HG02759 (cell line): ENCODE measurements around the gene TRPM5.

ENCODE experiments used
- ATAC-seq: cut with Tn5 transposase; IDR thresholded peaks from one replicate; pipeline ENCODE4 v1.9.1; 2021; ENCODE audit warnings: mild to moderate bottlenecking, moderate library complexity; ENCODE audit not compliant: unreplicated experiment

TRPM5 gene

DNA sequence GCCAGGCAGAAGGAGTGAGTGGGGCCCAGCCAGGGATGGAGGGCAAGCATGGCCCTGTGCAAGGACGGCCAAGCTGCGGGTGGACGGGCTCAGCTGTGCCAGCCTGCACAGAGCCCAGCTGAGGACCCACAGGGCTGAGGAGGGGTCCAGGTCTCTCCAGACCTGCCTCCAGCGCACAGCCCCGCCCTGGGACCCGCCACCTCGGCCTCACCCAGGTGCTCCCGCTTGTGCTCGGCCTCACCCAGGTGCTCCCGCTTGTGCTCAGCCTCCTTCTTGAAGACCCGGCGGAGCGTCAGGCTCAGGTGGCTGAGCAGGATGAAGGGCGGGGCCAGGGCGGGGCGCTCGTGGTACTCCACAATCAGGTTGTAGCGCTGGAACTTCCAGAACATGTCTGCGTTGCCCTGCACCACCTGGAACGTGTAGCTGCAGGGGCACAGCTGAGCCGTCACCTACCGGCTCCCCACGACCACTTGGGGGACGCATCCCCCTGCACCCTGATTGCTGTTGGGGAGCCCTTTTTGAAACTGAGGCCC lies 37.4 kb downstream of the TRPM5 start:
- ATAC-seq = no peak

DNA sequence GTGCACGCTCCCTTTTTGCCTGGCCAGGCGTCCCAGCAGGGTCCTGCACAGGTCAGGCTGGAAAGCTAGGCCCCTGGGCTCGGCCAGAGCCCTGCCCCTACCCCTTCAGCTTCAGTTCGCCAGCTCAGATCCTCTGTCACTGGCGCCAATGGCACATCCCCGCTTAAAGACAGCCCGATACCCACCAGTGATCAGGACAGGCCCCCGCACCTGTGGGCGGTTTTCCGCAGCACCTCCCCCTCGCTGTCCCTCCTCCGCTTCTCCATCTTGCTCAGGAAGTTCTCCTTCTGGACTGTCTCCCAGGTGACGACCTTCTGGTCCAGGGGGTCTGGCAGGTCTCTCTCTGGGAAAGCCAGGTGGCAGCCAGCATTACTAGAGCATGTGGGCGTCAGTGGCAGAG lies 37.9 kb downstream of the TRPM5 start:
- ATAC-seq = no peak

DNA sequence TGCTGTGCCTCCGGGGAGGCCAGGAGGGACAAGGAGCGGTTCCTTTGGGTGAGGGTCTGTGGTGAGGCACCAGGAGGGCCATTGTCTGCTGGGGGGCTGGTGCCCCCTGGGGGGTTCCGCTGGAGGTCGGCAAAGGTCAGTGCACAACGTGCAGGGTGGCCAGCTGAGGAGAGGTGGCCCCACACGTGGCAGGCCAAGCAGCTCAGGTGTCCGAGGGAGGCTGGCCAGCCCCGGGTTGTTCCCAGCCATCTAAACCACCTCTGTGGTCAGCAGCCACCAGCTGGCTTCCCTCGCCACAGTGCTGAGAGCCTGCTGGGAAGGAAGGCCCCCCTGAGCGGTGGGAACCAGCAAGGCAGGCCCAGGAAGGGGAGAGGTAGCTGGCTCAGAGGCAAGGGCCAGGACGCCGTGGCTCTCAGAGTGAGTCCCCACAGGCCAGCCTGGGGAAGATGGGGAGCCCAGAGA lies 39.5 kb downstream of the TRPM5 start:
- ATAC-seq = no peak

DNA sequence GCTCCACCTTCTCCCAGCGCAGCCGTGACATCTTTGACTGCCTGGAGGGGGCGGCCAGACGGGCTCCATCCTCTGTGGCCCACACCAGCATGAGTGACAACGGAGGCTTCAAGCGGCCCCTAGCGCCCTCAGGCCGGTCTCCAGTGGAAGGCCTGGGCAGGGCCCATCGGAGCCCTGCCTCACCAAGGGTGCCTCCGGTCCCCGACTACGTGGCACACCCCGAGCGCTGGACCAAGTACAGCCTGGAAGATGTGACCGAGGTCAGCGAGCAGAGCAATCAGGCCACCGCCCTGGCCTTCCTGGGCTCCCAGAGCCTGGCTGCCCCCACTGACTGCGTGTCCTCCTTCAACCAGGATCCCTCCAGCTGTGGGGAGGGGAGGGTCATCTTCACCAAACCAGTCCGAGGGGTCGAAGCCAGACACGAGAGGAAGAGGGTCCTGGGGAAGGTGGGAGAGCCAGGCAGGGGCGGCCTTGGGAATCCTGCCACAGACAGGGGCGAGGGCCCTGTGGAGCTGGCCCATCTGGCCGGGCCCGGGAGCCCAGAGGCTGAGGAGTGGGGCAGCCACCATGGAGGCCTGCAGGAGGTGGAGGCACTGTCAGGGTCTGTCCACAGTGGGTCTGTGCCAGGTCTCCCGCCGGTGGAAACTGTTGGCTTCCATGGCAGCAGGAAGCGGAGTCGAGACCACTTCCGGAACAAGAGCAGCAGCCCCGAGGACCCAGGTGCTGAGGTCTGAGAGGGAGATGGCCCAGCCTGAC lies 41.2 kb downstream of the TRPM5 start:
- ATAC-seq = no peak

DNA sequence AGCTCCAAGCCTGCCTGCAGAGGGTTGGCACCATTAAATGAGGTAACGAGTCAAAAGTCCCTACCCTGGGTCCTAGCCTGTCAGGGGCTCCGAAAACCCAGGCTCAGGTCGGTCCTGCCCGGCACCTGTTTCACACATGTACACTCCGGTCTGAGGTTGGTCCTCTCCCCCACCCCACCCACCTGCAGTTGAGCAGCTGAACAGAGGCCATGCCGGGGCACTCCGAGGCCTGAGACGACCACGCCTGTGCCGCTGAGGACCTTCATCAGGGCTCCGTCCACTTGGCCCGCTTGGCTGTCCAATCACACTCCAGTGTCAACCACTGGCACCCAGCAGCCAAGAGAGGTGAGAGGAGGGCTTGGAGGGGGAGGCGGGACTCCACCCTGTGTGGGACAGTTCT lies 42.2 kb downstream of the TRPM5 start:
- no peak for ATAC-seq

DNA sequence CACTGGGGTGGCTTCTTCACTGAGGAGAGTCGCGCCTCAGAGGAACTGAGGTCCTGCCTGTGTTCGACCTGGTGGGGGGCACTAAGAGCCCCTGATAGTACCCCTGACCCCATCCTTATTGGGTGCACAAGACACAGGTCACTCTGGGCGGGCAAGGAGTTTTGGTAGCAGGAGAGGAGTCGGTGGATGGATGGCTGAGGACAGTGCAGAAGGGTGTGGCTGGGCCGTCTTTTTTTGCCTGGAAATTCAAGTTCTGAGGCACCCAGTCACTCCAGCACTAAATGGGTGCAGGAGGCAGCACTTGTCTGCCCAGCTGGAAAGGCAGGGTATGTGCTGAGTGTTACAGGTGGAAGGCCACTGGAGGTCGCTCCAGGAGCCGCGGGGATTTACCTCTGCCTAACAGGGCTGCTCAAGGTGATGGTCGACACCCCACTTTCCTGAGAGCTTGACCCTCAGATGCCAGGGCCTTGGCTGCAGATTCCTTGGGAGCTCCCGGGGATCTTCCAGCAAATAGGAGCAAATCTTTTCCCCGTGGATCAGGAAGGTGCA lies 42.8 kb downstream of the TRPM5 start:
- no peak for ATAC-seq

DNA sequence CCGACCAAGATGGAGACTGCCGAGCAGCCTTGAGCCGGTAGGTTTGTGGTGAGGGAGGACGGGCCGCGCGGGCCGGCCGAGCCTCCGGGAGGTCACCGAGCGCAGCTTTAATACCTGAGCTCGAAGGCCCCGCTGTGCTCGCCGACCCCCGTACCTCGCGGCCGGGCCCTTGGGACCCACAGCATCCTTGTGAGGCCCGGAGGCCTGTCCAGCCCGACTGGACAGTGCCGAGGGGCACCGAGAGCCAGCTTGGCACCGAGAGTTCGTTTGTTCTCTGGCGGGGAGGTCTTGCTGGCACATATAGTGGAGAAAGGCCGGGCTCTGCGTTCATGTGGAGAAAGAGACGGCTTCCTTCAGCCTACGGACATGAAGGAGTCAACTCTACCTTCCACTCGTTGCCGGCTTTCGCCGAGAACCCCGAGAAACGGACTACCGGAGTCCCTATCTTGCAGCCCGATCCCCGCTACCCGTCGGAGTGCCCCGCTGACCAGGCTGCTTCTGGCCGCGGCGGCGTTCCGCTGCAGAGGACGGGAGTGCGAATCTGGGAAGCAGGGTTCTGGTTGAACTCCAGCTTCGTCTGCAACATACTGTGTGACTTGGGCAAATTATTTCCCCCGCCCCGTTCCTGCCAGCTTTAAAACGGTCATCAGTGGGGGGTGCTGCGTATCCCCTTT lies 43.4 kb downstream of the TRPM5 start:
- no peak for ATAC-seq

DNA sequence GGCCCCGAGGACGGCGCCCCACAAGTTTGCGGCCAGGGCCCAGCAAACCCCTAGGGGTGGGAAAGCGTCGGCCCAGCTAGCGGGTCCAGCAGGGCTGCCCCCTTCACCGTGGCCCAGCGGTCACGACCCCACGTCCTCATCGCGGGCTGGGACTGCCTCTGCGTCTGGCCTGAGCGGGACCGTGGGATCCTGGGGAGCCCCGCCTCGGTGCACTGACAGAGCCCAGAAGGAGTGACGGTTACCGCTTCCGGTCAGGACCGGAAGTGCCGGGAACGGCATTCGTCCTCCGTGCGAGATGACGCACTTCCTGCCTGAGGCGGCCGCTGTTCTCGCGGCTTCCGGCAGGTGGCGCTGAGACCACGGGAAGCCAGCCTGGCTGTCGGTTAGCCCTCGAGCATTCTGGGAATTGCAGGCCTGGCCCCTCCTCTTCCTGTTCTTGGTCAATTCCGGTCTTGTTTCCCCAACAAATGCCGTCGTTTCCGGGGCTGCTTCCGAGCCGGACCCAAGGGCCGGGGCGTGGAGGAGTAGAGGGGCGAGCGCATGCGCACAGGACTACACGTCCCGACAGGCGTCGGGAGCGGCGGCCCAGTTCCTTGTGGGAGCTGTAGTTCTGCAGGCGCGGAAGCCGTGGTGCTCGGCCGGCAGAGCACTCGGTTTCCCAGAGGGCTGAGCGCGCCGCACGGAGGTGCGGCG lies 44.1 kb downstream of the TRPM5 start, which contains the start of gene TSSC4:
Gene TSSC4 (plus strand): TSS at position 682 of the 693 bp plus-strand sequence. CDS start 1,884 bp downstream, outside the sequence.
- ATAC-seq = peak; percentile 87

DNA sequence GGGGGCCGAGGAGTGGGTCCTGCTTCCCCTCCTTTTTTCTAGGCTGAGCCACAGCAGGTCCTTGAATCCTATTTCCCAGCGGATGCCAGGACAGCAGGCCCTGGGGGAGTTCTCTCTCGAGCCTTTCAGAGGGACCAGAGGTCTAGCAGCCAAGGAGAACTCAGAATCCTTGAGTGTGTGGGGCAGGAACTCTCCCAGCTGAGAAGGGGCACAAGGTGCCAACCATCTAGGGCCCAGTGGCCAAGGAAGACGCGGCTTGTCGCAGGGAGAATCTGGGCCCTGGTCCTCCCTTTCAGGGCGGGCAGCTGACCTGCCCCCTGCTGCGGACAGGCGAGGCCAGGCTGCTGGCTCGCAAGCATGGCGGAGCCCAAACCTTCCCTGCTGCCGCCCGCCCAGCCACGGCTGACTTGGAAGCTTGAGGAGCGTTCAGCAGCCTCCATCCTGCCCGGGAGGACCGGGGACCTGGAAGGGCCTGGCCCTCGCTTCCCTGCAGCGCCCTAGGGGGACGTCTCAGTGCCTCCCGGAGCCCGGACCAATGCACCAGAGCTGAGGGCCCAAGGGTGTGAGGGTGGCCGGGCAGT lies 44.7 kb downstream of the TRPM5 start:
- ATAC-seq = peak; percentile 0

DNA sequence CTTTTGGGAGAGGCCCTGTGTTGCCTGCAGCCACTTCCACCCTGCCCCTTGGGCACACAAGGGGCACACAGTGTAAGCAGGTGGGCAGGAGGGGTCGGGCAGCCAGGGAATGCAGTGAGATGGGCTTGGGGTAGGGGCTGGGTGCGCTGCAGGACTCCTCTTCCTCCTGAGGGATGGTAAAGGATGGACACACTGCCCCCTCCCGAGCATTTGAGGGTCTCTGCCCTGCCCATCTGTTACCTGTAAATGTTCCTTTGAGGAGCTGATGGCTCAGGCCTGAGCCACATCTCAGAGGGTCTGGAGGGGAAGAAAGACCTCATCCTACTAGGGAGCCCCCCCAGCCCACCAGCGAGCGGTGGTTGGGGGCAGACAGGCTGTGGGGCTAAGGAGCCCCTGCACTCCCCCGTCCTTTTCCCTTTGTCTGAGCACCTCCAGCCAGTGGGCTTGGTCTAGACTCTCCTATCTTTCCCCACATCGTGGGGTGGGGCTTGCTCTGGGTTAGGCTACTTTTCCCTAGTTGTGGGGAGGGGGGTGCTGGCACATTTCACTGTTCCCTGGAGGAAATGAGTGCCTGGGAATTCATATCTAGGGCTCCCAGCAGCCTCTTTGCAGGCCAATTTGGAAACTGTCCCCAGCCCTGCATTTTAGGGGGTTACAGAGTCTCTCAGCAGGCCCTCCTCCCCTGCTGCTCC lies 45.5 kb downstream of the TRPM5 start:
- no peak for ATAC-seq

DNA sequence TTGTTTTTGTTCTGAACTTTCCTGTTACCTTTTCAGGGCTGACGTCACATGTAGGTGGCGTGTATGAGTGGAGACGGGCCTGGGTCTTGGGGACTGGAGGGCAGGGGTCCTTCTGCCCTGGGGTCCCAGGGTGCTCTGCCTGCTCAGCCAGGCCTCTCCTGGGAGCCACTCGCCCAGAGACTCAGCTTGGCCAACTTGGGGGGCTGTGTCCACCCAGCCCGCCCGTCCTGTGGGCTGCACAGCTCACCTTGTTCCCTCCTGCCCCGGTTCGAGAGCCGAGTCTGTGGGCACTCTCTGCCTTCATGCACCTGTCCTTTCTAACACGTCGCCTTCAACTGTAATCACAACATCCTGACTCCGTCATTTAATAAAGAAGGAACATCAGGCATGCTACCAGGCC lies 47.3 kb downstream of the TRPM5 start:
- ATAC-seq = no peak

DNA sequence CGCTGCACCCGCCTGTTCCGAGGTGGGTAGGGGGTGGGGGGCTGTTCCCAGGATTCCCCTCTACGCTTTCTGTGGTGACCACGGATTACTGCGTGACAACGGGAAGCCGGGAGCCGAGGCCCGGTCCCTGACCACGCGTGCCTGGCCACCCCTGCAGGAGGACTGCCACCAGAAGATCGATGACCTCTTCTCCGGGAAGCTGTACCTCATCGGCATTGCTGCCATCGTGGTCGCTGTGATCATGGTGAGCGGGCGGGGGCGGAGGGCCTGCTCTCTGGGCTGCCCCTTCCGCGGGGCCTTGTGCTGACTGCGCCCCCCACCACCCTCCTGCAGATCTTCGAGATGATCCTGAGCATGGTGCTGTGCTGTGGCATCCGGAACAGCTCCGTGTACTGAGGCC lies 47.8 kb downstream of the TRPM5 start:
- no peak for ATAC-seq

DNA sequence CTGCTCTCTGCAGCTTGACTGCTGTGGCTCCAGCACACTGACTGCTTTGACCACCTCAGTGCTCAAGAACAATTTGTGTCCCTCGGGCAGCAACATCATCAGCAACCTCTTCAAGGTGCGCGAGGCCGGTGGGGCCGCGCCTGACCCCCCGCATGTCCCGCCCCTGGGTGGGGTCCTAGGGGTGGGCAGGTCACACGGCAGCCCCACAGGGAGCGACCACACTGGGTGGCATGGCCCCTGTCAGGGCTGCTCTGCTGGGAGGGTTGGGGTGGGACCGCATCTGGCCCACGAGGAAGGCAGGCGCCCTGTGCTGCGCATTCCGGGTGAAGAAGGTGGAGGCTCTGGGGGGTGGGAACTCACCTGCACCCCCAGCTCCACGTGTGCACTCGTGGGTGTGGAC lies 48.5 kb downstream of the TRPM5 start:
- ATAC-seq = no peak

DNA sequence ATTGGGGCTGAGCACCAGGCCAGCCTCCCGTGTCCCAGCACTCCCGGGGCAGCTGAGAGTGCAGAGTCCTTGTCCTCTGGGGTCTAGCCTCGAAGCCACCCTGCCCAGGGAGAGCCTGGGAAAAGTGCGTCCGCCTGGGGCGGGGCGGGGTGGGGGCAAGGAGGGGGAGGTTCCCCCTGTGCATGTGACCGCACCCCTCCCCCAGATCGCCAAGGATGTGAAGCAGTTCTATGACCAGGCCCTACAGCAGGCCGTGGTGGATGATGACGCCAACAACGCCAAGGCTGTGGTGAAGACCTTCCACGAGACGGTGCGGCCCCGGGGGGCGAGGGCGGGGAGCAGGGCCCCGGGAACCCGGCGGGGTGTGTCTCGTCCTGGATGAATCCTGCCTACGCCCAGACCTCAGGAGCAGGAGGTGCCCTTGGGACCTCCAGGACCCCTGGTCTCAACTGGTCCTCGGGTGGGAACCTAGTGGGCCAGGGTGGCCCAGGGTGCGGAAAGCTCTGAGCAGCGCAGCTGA lies 49.0 kb downstream of the TRPM5 start:
- ATAC-seq = no peak

DNA sequence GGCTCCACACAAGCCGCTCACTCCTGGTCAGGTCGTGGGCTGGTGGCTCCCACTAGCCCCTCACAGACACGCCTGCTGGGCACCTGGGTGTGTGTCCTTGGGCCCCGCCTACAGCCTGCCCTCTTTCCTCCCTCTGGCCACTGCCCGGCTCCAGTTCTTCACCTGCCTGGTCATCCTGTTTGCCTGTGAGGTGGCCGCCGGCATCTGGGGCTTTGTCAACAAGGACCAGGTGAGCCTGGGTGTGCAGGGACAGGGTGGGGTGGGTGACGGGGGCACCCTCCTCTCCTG lies 49.6 kb downstream of the TRPM5 start:
- no peak for ATAC-seq
